Raji (cell line): ENCODE results near the gene MBOAT7.

Experiments used
- POLR2A ChIP-seq: IDR thresholded peaks from 2 replicates; pipeline ENCODE4 v1.6.1; 2011; ENCODE audit warnings: low read depth, low read length, control low read depth; ENCODE audit not compliant: insufficient read depth

The MBOAT7 gene

GRCh38 chr19:54207983-54208783 lies 18.8 kb upstream of the MBOAT7 start:
- no peak for TF ChIP-seq POLR2A

- TF ChIP-seq POLR2A, result no peak
These were observed 18.2 kb upstream of the MBOAT7 start for GRCh38 chr19:54207676-54207982.

- TF ChIP-seq POLR2A, result no peak
These were observed 17.4 kb upstream of the MBOAT7 start for GRCh38 chr19:54206831-54207177.

GRCh38 chr19:54206030-54206830 lies 16.9 kb upstream of the MBOAT7 start:
- no peak for TF ChIP-seq POLR2A

GRCh38 chr19:54204767-54205468 lies 15.5 kb upstream of the MBOAT7 start:
- TF ChIP-seq POLR2A, result no peak

- TF ChIP-seq POLR2A, result no peak
These were observed 13.8 kb upstream of the MBOAT7 start for GRCh38 chr19:54203151-54203611.

- no peak for TF ChIP-seq POLR2A
These were observed 12.6 kb upstream of the MBOAT7 start for GRCh38 chr19:54201980-54202379.

GRCh38 chr19:54201172-54201701 lies 11.9 kb upstream of the MBOAT7 start:
- no peak for TF ChIP-seq POLR2A

- no peak for TF ChIP-seq POLR2A
These were observed 10.0 kb upstream of the MBOAT7 start for GRCh38 chr19:54199401-54199800.

- TF ChIP-seq POLR2A, result no peak
These were observed 7.7 kb upstream of the MBOAT7 start for GRCh38 chr19:54197121-54197520.

GRCh38 chr19:54196536-54196935 lies 7.2 kb upstream of the MBOAT7 start:
- TF ChIP-seq POLR2A, result no peak

- no peak for TF ChIP-seq POLR2A
These were observed 3.6 kb upstream of the MBOAT7 start for GRCh38 chr19:54193011-54193410.

GRCh38 chr19:54191811-54192453 lies 2.6 kb upstream of the MBOAT7 start:
- TF ChIP-seq POLR2A, result no peak

GRCh38 chr19:54191011-54191810 lies 1.8 kb upstream of the MBOAT7 start, which contains the start of gene TSEN34:
TSS of gene TSEN34 (plus strand) at chr19:54191308. CDS start at chr19:54191365, 57 bp downstream.
- peak; percentile 85 for TF ChIP-seq POLR2A
